HG02588 (cell line): ENCODE results near the gene CLNK.
"Not testable (repeated sequence)": the region's sequence is repeated elsewhere in the genome, so short reads cannot be mapped to it uniquely, and the experiment has no call there.

Experiments
- ATAC-seq: cut with Tn5 transposase; IDR thresholded peaks from one replicate; pipeline ENCODE4 v1.9.1; 2021; ENCODE audit warnings: mild to moderate bottlenecking, moderate library complexity; ENCODE audit not compliant: unreplicated experiment

Gene CLNK

GRCh38 chr4:10614926-10615325, 69.6 kb downstream of the CLNK start:
- not testable (repeated sequence) for ATAC-seq

- no peak for ATAC-seq
Measured at GRCh38 chr4:10613926-10614478, 70.6 kb downstream of the CLNK start.

GRCh38 chr4:10612476-10612875, 72.1 kb downstream of the CLNK start:
- ATAC-seq, result no peak

- ATAC-seq, result no peak
Measured at GRCh38 chr4:10611673-10612072, 72.9 kb downstream of the CLNK start.

- no peak for ATAC-seq
Measured at GRCh38 chr4:10608501-10609219, 75.9 kb downstream of the CLNK start.

GRCh38 chr4:10607206-10607605, 77.4 kb downstream of the CLNK start:
- no peak for ATAC-seq

GRCh38 chr4:10606483-10607155, 77.9 kb downstream of the CLNK start:
- no peak for ATAC-seq

GRCh38 chr4:10605746-10606482, 78.7 kb downstream of the CLNK start:
- no peak for ATAC-seq

- no peak for ATAC-seq
Measured at GRCh38 chr4:10605031-10605430, 79.5 kb downstream of the CLNK start.

GRCh38 chr4:10599574-10599973, 85.0 kb downstream of the CLNK start:
- ATAC-seq, result no peak

GRCh38 chr4:10598829-10599228, 85.7 kb downstream of the CLNK start:
- ATAC-seq, result no peak

- ATAC-seq, result no peak
Measured at GRCh38 chr4:10596586-10597290, 87.8 kb downstream of the CLNK start.

- ATAC-seq, result no peak
Measured at GRCh38 chr4:10593130-10593529, 91.4 kb downstream of the CLNK start.

GRCh38 chr4:10590896-10591295, 93.7 kb downstream of the CLNK start:
- ATAC-seq, result no peak

GRCh38 chr4:10589799-10590198, 94.8 kb downstream of the CLNK start:
- ATAC-seq, result no peak

GRCh38 chr4:10589321-10589720, 95.2 kb downstream of the CLNK start:
- no peak for ATAC-seq

GRCh38 chr4:10587697-10588096, 96.9 kb downstream of the CLNK start:
- ATAC-seq, result no peak

- no peak for ATAC-seq
Measured at GRCh38 chr4:10587296-10587695, 97.3 kb downstream of the CLNK start.

- peak; percentile 73 for ATAC-seq
Measured at GRCh38 chr4:10584042-10584441, 100.5 kb downstream of the CLNK start.

GRCh38 chr4:10582951-10583350, 101.6 kb downstream of the CLNK start:
- ATAC-seq, result no peak
